Activated T-helper 2 cell treated with anti-CD3 and anti-CD28 coated beads, Interferon-gamma antibody, Interleukin-2, Interleukin-4, amounts not matched to agents 10 μg/mL and 5 μg/mL and 100 μg/mL, durations not matched to agents 14 hours and 24 hours and 36 hours (primary cell): ENCODE results near the gene PSMB7. TPM values are rescaled to one million over a fixed set of nuclear protein-coding genes. Genes with fewer than 3 reads are reported as not detected.

Experiments
- DNase-seq: peaks from one replicate; pipeline ENCODE4 v3.0.0; 2021; ENCODE audit warnings: low spot score
- H3K27ac Mint-ChIP-seq: one replicate; pipeline ENCODE4 v1.8.0; 2021; ENCODE audit warnings: mixed read lengths
- H3K27me3 Mint-ChIP-seq: one replicate; pipeline ENCODE4 v1.8.0; 2021; ENCODE audit warnings: low read depth, mixed read lengths
- H3K36me3 Mint-ChIP-seq: one replicate; pipeline ENCODE4 v1.8.0; 2021; ENCODE audit warnings: low read depth, mixed read lengths
- H3K4me1 Mint-ChIP-seq: one replicate; pipeline ENCODE4 v1.8.0; 2021; ENCODE audit warnings: low read depth, mixed read lengths
- H3K4me3 Mint-ChIP-seq: one replicate; pipeline ENCODE4 v1.8.0; 2021; ENCODE audit warnings: low read depth, mild to moderate bottlenecking, moderate library complexity, mixed read lengths
- H3K9me3 Mint-ChIP-seq: one replicate; pipeline ENCODE4 v1.8.0; 2021; ENCODE audit warnings: mixed read lengths
- intact Hi-C: fragments of 100-400 bp; cut with micrococcal nuclease; formaldehyde crosslinking; loops from one replicate; pipeline ENCODE4 v1.15.1; 2023
- total RNA-seq: library from RNA; stranded (reverse); gene quantifications from 2 replicates; pipeline ENCODE4 v1.2.3, GENCODE V29; 2022

PSMB7 gene
- total RNA-seq, 1 donor from 2014 or later = 211 TPM

DNA sequence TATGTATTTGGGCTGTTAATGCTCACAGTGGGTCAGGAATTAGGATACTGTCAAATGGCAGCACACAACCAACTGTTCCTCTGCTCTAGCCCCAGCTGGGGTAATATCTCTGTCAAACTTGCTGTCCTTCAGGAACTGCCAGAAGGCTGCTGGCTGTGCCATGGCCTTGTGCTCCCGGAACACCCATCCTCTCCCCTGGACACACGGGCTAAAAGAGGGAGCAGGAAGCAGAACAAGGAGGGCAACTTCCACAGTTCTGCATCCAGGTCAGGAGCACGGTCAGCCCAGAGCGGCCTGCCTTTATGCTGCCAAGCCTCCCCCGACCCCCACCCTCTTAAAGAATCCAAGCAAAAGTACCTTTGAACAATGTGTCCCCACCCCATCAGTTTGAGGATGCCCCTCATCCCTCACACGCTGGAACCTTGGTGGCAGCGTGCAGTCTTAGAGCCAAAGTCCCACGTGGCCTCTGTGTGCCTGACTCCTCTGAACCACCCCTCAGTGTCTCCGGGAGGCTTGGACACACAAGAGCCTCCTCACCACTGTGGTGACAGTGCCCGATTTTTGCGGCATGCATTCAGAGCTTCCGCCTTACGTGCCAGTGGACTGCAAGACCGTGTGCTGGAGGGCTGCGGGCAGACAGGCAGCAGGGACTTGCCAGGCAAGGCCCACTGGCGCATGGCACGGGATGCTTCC, 60.8 kb downstream of the PSMB7 start:
- Mint-ChIP-seq H3K4me3 (no peak overlapping the region), H3K36me3 (peaks cover 57% of the 10 kb centered on the region), H3K4me1 (peaks cover 18% of the 10 kb centered on the region), H3K9me3 (no peaks in the 10 kb centered on the region), H3K27ac (no peak overlapping the region), H3K27me3 (no peaks in the 10 kb centered on the region)
- no peak for DNase-seq
- intact Hi-C loops = no loop called here

DNA sequence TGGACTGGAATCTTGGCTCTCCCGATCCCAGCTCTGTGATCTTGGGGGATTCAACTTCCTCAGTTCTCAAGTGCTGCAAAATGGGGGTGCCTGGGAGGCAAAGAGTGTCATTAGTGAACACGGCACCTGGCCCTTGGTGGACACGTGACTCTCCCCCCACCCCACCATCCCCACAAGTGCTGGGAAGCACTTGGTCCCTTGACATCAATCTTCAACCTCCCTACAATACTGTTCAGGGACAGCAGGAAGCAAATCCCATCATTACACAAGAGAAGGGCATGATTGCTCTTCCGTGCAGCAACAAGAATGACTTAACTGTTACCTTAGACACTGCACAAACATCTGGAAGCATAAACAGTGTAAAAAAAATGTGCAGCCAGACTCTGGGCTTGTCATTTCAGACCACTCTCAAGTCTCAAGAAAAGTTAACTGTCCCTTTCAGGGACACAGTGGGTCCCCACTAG, 61.4 kb downstream of the PSMB7 start:
- H3K4me1 Mint-ChIP-seq = peaks cover 18% of the 10 kb centered on the region
- peaks cover 57% of the 10 kb centered on the region for H3K36me3 Mint-ChIP-seq
- peak overlapping the region; percentile 49 for H3K27ac Mint-ChIP-seq
- intact Hi-C loops = no loop called here
- H3K27me3 Mint-ChIP-seq = no peaks in the 10 kb centered on the region
- no peak for DNase-seq
- no peak overlapping the region for H3K4me3 Mint-ChIP-seq
- no peaks in the 10 kb centered on the region for H3K9me3 Mint-ChIP-seq

DNA sequence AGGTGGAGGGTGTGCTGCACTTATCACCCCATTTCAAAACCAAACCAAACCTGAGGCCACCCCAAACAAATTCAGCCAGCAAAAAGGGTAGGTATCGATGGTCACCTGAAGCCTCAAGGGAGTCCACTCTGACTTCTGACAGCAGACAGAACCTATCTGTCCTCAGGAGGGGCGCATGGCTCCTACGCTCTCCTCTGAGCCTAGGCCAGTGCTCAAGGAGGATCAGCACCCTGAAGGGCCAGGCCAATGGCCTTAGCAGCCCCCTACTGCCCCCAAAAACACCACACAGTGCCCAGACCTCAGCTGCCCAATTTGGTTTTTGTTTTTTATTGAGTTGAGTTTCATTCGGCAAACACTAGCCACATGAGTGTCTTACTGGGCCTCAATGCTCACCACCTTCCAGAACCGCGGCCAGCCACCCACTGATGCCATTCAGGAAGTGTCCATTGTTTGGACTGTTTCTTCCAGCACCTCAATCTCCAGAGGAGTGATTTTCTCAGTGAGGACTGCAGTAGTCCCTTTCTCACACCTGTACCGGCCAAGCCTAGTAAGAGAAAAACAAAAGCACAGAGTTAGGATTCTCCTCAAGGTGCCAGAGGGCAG, 62.0 kb downstream of the PSMB7 start:
- DNase-seq = no peak
- no peaks in the 10 kb centered on the region for H3K27me3 Mint-ChIP-seq
- H3K36me3 Mint-ChIP-seq = peaks cover 62% of the 10 kb centered on the region
- H3K27ac Mint-ChIP-seq = no peak overlapping the region
- peaks cover 15% of the 10 kb centered on the region for H3K4me1 Mint-ChIP-seq
- H3K4me3 Mint-ChIP-seq = no peak overlapping the region
- no peaks in the 10 kb centered on the region for H3K9me3 Mint-ChIP-seq
- intact Hi-C loops = no loop called here

DNA sequence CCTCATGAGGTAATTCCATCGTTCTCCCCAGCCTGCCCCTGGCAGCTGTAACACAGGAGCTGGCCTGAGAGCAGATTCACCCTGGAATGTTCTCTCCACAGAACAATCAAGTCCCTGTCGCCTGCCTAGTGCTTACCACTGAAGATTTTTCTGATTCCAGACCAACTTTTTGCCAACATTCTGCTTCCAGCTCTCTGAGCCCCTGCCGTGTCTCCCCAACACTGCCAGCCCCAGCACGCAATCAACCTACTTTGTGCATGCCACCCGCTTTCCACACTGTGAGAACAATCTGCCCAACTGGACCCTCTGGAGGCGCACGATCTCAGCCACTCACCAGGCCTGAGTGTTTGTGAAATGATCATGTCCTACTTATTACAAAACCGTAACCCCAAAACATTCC, 62.6 kb downstream of the PSMB7 start:
- DNase-seq = no peak
- no peaks in the 10 kb centered on the region for H3K9me3 Mint-ChIP-seq
- intact Hi-C loops = no loop called here
- no peak overlapping the region for H3K27ac Mint-ChIP-seq
- H3K4me3 Mint-ChIP-seq = no peak overlapping the region
- H3K4me1 Mint-ChIP-seq = peaks cover 13% of the 10 kb centered on the region
- no peaks in the 10 kb centered on the region for H3K27me3 Mint-ChIP-seq
- H3K36me3 Mint-ChIP-seq = peaks cover 64% of the 10 kb centered on the region

DNA sequence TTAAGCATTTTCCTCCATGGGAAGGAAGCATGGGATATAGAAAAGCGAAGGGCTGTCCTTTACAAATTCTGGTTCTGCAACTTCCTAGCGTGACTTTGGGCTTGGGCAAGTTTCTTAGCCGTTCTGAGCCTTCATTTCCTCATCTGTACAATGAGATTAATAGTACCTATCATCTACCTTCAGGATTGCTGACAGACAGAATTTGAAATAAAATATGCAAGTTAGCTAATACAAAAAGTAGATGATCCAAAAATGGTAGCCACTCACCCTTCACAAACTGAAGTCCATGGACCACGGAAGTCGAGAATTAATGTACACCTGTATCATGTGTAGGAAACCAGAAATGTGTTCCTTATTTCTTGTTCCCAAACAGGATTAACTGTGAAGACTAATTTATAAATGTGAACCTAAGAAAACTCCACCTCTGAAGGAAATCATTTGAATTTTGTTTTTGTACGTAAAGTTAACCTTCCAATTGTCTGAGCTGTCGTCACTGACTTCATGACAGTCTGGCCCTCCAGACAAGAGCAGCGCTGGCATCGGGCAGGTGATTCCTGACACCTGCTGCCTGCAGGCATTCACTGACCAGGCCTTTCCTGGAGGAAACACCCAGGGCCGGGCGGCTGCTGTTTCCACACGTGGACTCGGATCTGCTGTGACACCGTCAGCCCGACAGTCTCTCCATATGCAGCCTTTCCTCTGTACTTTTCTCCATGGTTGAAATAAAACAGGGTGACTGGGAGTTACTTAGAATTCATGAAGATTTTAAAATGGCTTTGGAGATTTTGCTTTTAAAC, 63.4 kb downstream of the PSMB7 start:
- peaks cover 5% of the 10 kb centered on the region for H3K4me1 Mint-ChIP-seq
- H3K27me3 Mint-ChIP-seq = no peaks in the 10 kb centered on the region
- DNase-seq = no peak
- intact Hi-C loops = no loop called here
- H3K27ac Mint-ChIP-seq = no peak overlapping the region
- peaks cover 59% of the 10 kb centered on the region for H3K36me3 Mint-ChIP-seq
- H3K4me3 Mint-ChIP-seq = no peak overlapping the region
- no peaks in the 10 kb centered on the region for H3K9me3 Mint-ChIP-seq

DNA sequence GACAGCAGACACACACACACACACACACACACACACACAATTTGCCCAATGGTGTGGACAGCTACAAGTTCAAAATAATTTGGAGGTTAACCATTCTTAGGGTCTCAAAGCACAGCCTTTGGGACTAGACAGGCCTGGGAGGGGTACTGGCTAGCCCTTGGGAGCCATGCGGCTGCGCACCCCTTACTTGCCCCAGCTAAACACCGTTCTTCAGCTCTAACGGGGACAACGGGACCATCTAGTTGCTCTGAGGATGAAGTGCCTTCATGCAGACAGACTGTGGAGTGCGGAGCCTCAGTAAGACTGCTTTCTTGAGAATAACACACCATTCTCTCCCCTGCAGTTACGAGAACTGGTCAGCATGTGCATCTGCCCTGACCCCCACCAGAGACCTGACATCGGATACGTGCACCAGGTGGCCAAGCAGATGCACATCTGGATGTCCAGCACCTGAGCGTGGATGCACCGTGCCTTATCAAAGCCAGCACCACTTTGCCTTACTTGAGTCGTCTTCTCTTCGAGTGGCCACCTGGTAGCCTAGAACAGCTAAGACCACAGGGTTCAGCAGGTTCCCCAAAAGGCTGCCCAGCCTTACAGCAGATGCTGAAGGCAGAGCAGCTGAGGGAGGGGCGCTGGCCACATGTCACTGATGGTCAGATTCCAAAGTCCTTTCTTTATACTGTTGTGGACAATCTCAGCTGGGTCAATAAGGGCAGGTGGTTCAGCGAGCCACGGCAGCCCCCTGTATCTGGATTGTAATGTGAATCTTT, 64.6 kb downstream of the PSMB7 start:
- H3K4me3 Mint-ChIP-seq = no peak overlapping the region
- no peaks in the 10 kb centered on the region for H3K9me3 Mint-ChIP-seq
- H3K4me1 Mint-ChIP-seq = no peaks in the 10 kb centered on the region
- H3K27ac Mint-ChIP-seq = no peak overlapping the region
- H3K36me3 Mint-ChIP-seq = peaks cover 47% of the 10 kb centered on the region
- intact Hi-C loops = no loop called here
- H3K27me3 Mint-ChIP-seq = no peaks in the 10 kb centered on the region
- no peak for DNase-seq

DNA sequence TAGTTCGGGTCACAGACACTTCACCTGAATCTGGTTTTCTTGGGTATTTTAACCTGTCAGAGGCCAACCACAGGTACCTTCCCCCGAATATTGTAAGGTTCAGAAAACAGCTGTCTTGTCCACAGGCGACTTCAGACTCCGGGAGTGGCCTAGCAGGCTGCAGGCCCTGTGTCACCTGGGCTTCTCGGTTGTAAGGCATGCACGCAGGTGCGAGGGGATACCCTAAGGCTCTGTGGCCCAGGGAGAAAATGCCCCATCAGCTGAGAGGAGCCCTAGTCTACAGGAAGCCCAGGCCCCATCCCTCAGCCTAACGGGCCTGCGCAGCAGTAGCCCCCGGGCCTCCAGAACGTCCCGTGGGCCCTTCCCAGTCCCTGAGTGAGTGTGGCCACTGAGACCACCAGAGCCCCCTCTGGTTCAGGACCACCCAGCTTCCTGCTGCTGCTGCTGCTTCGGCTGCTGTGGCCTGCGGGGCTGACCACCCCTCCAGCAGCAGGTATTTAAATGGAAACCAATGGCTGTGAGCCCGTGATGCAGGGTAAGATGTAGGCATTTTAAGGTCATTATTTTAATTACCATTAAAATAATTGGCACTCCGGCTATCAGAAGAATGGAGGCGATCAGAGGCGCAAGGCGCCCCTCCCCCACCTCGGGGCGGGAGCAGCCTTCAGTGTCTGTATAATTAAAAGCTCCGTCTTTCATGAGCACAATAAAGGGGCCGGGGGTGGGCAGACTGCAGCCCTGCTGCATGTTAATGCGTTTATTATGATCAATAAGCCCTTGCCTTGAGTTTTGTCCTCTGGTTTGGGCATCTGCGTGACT, 65.4 kb downstream of the PSMB7 start:
- no peak for DNase-seq
- Mint-ChIP-seq H3K36me3 (peaks cover 47% of the 10 kb centered on the region), H3K4me1 (no peaks in the 10 kb centered on the region), H3K9me3 (no peaks in the 10 kb centered on the region), H3K27ac (no peak overlapping the region), H3K4me3 (no peak overlapping the region), H3K27me3 (no peaks in the 10 kb centered on the region)
- intact Hi-C loops = no loop called here

DNA sequence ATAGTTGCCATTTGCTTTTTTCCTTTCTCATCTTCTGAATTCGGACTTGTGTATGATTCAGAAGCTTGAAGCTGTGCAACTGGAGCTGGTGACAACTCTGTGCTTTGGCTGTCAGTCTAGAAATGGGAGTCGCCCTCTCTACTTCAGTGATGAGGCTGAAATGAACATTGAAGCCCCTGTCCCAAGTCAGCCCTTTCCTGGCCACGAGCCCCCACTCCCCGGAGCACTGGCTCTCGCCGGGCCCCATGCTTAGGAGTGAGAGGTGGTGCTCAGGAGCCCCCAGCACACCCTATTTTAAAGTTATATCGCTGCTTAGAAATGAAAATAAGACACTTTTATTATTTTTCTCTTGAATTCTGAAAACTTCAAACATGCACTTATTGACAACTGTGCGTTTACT, 66.0 kb downstream of the PSMB7 start:
- no peak for DNase-seq
- Mint-ChIP-seq H3K4me1 (no peaks in the 10 kb centered on the region), H3K4me3 (no peak overlapping the region), H3K36me3 (peaks cover 42% of the 10 kb centered on the region), H3K27me3 (no peaks in the 10 kb centered on the region), H3K27ac (no peak overlapping the region), H3K9me3 (no peaks in the 10 kb centered on the region)
- intact Hi-C loops = no loop called here

DNA sequence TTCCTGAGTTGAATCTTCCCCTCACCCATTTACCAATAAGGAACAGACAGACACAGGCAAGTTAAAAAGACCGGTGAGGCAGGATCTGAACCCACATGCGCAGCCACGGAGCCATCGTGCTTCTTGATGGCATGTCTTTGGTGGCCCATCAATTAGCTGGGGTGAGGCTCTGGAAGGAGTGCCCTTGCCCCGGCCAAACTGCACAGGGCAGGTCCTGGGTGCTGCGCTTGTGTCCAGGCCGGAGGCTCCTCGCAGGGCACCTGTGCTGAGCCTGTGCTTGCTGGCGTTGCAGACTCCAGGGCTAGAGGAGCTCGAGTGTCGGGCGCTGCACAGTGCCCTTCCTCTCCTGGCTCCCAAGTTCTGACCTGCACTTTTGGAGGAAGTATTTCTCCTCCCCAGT, 66.4 kb downstream of the PSMB7 start:
- peaks cover 42% of the 10 kb centered on the region for H3K36me3 Mint-ChIP-seq
- no peak overlapping the region for H3K27ac Mint-ChIP-seq
- no peaks in the 10 kb centered on the region for H3K9me3 Mint-ChIP-seq
- intact Hi-C loops = no loop called here
- no peaks in the 10 kb centered on the region for H3K4me1 Mint-ChIP-seq
- no peak for DNase-seq
- H3K27me3 Mint-ChIP-seq = no peaks in the 10 kb centered on the region
- H3K4me3 Mint-ChIP-seq = no peak overlapping the region

DNA sequence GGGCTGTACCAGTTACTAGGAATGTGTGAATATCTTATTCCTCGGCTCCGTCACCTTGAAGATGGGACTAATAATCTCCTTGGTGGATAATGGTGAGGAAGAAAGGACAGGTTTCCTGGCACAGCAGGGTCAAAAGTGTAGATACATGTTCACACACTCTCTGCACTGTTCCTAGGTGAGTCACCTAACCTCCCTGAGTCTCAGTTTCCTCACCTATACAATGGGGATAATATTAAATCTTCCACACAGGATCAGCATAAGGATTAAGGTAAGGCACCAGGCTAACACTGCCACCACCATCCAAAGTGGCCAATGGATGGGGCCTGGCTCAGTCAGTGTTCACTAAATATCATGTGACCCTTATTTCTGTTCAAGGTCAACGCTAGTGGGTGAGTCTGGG, 66.9 kb downstream of the PSMB7 start:
- intact Hi-C loops = no loop called here
- no peak for DNase-seq
- H3K36me3 Mint-ChIP-seq = peaks cover 38% of the 10 kb centered on the region
- no peaks in the 10 kb centered on the region for H3K9me3 Mint-ChIP-seq
- H3K27me3 Mint-ChIP-seq = no peaks in the 10 kb centered on the region
- H3K4me3 Mint-ChIP-seq = no peak overlapping the region
- no peak overlapping the region for H3K27ac Mint-ChIP-seq
- no peaks in the 10 kb centered on the region for H3K4me1 Mint-ChIP-seq

DNA sequence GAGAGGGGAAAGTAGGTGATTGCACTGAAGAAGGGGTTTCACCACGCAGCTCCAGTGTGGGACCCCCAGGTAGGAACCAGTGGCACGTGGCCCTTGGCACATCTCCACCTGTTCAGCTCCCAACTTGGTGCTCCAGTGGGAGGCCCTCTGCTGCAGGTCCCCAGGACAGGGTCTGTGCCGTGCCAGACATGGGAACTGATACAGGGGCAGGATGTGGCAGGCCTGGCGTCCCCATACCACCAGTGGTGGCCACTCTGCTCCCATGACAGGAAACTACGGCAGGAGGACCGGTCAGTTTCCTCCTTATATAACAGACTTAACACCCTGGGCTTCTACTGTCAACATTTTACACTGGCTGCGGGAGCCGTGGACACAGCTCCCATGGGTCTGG, 67.3 kb downstream of the PSMB7 start:
- H3K27ac Mint-ChIP-seq = no peak overlapping the region
- no peaks in the 10 kb centered on the region for H3K27me3 Mint-ChIP-seq
- H3K4me1 Mint-ChIP-seq = no peaks in the 10 kb centered on the region
- H3K36me3 Mint-ChIP-seq = peaks cover 34% of the 10 kb centered on the region
- H3K9me3 Mint-ChIP-seq = no peaks in the 10 kb centered on the region
- no peak for DNase-seq
- no peak overlapping the region for H3K4me3 Mint-ChIP-seq
- intact Hi-C loops = no loop called here
